ENCODE data around the gene MAP3K14.
A peak's percentile ranks its signal among the peaks of the same experiment; 100 is the strongest.
"Not testable (repeated sequence)": the region's sequence is repeated elsewhere in the genome, so short reads cannot be mapped to it uniquely, and the experiment has no call there.

Gene MAP3K14

DNA sequence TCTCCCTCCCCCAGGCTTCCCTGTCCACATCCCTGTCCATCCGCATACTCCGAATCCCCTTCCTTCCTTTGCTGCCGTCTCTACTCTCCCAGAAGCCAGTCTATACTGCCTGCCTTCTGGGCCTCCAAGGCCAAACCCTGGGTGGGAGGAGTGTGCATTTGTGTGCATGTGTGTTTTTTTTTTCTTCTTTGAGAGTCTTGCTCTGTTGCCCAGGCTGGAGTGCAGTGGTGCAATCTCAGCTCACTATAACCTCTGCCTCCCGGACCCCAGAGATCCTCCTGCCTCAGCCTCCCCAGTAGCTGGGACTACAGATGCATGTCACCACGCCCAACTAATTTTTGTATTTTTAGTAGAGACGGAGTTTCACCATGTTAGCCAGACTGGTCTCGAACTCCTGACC, 63.6 kb downstream of the MAP3K14 start:
- DNase-seq: not testable (repeated sequence)

- DNase-seq: no peak
Observed at GRCh38 chr17:45251931-45252330, 64.9 kb downstream of the MAP3K14 start.

DNA sequence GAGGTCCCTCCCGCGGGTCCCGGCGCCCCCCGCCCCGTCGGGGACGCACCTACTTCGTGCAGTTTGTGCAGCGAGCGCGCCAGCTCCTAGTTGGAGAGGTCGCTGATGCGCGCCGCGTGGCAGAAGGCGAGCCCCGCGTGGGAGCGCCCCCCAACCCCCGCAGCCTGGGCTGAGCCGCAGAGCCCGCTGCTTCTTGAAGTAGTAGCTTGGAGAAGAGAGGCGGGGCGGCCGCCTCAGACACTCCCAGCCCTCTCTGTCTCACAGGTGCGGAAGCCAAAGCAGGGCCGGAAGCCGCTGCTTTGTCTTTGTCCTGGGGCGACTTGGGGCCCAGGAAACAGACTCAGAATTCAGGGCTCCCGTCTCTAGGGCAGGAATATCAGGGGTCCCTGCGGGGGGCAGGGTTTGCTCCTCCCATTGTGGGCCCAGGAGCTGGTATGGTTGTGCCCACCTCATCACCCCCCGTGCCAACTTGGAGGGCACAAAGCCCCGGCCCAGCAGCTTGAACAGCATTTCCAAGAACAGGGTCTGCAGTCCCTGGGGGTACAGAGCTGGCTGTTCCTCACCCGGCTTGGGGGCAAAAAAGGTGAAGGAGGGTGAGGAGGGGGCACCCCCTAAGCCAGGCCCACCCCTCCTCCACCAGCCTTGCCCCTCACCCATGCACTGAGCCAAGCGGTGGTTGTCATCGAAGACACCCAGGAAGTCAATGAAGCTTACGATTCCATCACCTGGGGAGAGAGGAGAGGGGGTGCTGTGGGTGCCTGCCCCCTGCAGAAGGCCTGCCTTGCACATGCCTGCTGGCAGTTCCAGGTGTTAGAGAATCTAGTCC, 68.5 kb downstream of the MAP3K14 start:
- DNase-seq: no peak

DNA sequence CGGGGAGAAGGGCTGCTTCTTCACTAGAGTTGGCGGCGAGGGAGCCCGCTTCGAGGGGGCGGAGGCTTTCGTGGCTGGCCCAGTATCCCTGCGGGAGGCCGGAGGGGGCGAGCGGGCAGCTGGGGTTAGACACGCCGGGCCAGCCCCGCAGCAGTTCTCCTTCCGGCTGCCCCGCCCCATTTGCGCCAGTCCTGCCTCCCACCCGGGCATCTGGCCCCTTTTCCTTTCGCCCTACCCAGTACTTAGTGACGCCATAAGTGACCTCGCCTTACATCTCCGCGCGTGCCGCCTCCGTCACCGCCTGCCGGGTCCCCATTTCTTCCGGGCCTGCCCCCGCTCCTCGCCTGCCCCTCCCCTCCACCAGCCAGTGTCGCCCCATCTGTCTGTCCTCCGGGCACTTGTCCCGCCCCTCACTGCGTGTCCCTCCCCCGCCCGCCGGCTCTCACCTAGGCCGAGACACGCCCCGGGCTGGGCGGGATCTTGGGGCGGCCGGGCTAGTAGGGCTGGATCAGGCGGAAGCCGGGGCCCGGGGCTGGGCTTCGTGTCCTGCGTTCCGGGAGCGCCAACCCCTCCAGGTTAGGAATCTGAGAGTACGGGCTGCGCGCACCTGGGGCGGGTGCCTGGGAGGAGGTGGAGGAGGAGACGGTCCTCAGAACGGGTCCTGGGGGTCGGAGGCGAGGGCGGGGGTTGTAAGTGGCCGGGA, 69.2 kb downstream of the MAP3K14 start:
- peak; percentile 45 for DNase-seq

GRCh38 chr17:45246861-45247428, 69.9 kb downstream of the MAP3K14 start:
- DNase-seq: no peak

DNA sequence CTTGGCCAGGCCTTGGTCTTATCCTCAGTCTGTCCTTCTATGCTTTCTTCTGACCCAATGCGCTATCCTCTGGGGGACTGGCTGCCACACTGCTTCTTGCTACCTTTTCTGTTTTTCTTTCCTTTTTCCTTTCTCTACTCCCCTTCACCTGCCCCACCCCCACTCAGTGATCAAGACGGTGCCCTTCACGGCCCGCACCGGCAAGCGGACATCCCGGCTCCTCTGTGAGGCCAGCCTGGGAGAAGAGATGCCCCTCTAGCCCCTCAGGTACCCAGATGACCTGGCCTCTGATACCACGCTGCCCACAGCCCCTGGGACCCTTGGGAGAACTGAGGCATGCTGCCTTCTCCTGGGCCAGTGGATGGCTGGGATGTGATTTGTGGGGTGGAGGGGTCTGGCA, 70.5 kb downstream of the MAP3K14 start:
- DNase-seq: no peak

GRCh38 chr17:45244725-45245656, 71.8 kb downstream of the MAP3K14 start:
- DNase-seq: no peak

DNA sequence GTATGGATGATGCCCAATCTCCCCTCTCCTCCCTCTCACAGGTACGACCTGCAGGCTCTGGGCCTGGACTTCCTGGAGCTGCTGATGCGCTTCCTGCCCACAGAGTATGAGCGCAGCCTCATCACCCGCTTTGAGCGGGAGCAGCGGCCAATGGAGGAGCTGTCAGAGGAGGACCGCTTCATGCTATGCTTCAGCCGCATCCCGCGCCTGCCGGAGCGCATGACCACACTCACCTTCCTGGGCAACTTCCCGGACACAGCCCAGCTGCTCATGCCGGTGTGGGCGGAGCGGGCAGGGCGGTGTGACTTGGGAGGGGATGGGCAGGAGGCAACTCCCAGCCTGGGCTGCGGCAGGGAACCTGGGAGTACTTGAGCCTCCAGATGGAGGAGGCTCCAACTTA, 73.1 kb downstream of the MAP3K14 start:
- DNase-seq: no peak

DNA sequence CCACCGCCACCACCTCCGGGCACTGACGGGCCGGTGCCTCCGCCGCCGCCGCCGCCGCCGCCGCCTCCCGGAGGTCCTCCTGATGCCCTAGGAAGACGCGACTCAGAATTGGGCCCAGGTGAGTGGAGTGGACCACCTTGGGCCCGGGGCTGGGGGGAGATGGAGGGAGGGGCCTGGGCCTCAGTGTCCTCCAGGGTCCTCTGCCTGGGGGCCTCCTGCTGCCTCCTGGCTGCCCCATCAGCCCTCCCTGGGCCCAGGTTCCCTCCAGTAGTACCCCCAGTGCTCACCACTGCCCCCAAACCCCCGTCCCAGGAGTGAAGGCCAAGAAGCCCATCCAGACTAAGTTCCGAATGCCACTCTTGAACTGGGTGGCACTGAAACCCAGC, 74.8 kb downstream of the MAP3K14 start:
- DNase-seq: no peak

DNA sequence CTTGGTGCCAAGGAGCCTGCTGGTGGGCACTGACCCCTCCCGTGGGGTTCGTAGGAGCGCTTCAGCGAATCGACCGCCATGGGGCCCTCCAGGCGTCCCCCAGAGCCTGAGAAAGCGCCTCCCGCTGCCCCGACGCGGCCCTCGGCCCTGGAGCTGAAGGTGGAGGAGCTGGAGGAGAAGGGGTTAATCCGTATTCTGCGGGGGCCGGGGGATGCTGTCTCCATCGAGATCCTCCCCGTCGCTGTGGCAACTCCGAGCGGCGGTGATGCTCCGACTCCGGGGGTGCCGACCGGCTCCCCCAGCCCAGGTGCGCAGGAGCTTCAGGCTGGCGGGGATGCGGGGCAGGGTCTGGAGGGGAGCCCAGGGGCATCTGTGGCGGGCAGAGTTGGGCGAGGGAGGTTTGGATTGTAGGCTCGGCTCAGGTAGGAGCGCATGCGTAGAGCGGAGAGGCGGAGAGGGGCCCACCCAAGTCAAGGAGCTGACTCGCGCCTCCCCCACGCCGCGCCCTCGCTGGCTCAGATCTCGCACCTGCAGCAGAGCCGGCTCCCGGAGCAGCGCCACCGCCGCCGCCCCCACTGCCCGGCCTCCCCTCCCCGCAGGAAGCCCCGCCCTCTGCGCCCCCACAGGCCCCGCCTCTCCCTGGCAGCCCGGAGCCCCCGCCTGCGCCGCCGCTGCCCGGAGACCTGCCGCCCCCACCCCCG, 75.3 kb downstream of the MAP3K14 start:
- no peak for DNase-seq

DNA sequence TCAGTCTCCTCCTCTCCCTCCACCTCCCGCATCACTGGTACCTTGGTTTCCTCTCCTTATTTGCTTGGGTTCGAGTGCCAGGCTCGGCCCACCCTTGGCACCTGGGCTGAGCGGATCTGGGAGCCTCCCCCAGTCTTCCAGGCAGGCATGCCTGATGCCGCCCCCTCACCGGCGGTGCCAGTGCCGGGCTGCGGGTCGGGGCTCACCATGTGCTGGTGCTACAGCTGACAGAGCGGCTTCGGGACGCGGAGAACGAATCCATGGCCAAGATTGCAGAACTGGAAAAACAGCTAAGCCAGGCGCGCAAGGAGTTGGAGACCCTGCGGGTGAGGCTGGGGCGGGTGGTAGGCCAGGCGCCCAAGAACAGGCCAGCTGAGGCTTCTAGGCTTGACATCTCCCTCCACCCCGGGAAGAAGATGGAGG, 75.9 kb downstream of the MAP3K14 start:
- no peak for DNase-seq

DNA sequence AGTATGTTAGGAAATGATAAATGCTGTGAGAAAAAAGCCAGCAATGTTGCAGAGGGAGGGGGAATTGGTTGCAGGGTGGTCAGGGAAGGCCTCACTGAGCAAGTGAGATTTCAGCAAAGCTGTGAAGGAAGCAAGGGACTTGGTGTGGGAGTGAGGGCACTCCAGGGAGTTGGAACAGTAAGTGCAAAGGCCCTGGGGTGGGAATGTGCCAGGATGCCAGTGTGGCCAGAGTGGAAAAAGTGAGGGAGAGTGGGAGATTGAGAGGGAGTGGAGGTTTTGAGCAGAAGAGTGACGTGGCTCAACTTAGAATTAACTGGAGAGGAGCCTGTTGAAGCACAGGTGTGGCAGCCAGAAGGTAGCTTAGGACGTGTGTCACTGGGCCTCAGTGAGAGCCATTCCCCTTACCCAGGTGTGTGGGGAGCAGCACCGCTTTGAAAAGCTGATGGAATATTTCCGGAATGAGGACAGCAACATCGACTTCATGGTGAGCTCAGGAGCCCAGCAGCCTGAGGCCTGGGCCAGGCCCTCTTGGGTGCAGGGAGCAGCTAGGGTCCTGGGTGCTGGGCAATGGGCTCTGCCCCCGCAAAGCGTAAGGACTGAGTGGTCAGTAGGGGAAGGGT, 78.6 kb downstream of the MAP3K14 start:
- no peak for DNase-seq

DNA sequence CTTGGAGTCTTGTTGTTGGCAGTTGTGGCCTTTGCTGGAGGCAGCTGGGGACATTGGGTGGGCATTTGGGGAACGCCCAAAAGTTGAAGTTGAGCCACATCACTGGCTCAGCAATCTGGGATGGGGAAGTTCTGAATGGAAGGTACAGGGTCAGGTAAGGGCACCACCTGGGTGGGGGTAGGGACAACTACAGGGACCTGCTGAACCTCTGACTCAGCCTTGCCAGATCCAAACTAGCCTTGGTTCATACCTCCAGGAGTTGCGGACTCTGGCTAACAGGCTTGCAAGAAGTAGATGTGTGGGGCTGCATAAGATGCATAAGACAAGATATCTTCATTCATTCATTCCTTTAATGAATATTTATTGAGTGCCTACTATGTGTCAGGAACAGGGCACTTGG, 79.1 kb downstream of the MAP3K14 start:
- DNase-seq: no peak

GRCh38 chr17:45236282-45236606, 80.6 kb downstream of the MAP3K14 start:
- no peak for DNase-seq

- DNase-seq: no peak
Observed at GRCh38 chr17:45235416-45236281, 81.2 kb downstream of the MAP3K14 start.

GRCh38 chr17:45234641-45235415, 82.0 kb downstream of the MAP3K14 start:
- DNase-seq: no peak

- no peak for DNase-seq
Observed at GRCh38 chr17:45233423-45233924, 83.3 kb downstream of the MAP3K14 start.

DNA sequence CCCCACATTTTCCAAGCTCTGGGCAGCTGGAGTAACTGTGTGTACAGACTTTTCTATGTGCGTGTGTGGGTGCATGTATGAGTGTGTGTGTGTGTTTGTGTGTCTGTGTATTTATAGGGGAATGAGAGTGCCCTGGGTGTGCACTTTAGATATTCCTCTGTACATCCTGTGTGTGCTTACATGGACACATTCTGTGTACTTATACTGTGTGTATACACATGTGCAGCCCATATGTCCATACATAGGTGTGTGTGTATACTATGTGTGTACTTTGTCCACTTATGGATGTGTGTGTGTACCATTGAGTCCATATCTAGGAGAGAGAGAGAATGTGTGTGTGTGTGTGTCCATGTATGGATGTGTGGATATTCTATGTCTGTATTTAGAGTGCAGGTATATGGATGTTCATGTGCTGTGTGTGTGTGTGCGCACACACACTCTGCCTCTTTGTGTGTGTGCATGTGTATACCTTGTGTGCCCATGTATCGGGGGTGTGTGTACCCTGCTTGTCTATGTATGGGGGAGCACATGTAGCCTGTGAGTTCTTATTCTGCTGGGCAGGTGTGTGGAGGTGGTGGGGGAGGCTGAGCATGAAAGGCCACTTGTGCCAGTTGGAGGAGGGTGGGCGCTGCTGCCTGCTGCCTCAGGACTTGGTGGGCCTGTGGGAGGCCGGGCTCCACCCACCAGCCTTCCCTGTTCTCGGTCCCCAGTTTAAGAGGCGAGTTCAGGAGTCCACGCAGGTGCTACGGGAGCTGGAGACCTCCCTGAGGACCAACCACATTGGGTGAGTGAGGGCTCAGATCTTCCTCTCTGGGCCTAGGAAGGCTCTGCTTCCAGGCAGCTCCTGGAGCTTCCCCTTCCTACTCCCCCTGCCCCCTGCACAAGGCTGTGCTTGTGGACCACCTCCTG, 84.1 kb downstream of the MAP3K14 start:
- DNase-seq: no peak

Data from GOT3 (cell line).